Peyer's patch (tissue), 4 donors: ENCODE results near the gene TRIM54. TPM values are rescaled to one million over a fixed set of nuclear protein-coding genes. Genes with fewer than 3 reads are reported as not detected.

Experiments
- DNase-seq, 3 donors: peaks; one replicate each; pipeline ENCODE4 v3.0.0-alpha.2; 2017 to 2019
- H3K27ac ChIP-seq, 4 donors: fragments of 200-600 bp; sonication (generic); one replicate each; pipeline ENCODE4 v1.5.1; 2016 to 2019
- H3K27me3 ChIP-seq, 2 donors: fragments of 200-600 bp; sonication (generic); one replicate each; pipeline ENCODE4 v1.5.1; 2019
- H3K36me3 ChIP-seq, 3 donors: fragments of 200-600 bp; sonication (generic); one replicate each; pipeline ENCODE4 v1.5.1; 2016 to 2019
- H3K4me1 ChIP-seq, 4 donors: fragments of 200-600 bp; sonication (generic); one replicate each; pipeline ENCODE4 v1.5.1; 2016 to 2019
- H3K4me3 ChIP-seq, 4 donors: fragments of 200-600 bp; sonication (generic); 1 replicate in 3 of 4; 2 replicates in 1 of 4; pipeline ENCODE4 v1.5.1; 2016 to 2019; ENCODE audit warnings: mild to moderate bottlenecking in 1 of 4
- H3K9me3 ChIP-seq, 4 donors: fragments of 200-600 bp; sonication (generic); one replicate each; pipeline ENCODE4 v1.5.1; 2016 to 2019; ENCODE audit warnings: mild to moderate bottlenecking in 1 of 4
- POLR2A ChIP-seq, 2 donors: fragments of 450-650 bp; IDR thresholded peaks; one replicate each; pipeline ENCODE4 v1.5.1; 2017; ENCODE audit warnings: antibody characterized with exemption in 2 of 2, mild to moderate bottlenecking in 2 of 2, moderate library complexity in 2 of 2
- total RNA-seq, 4 donors: library from RNA; depleted of rRNA; stranded (reverse); fragments of >200 nt; gene quantifications; one replicate each; pipeline ENCODE4 v1.1.0, GENCODE V29; 2016
- TF ChIP-seq, protein P1 (sequence below), 6 experiments: fragments of 450-650 bp in 4 of 6; fragments of 200-600 bp in 2 of 6; sonication (generic) in 1 of 6; IDR thresholded peaks; one replicate each; pipeline ENCODE4 v1.5.1; 2017 to 2019; ENCODE audit warnings: antibody characterized with exemption in 6 of 6, mild to moderate bottlenecking in 3 of 6, moderate library complexity in 1 of 6

Gene TRIM54
- total RNA-seq, 4 donors from 2014 or later, result 0.54 TPM; not detected in 3

DNA sequence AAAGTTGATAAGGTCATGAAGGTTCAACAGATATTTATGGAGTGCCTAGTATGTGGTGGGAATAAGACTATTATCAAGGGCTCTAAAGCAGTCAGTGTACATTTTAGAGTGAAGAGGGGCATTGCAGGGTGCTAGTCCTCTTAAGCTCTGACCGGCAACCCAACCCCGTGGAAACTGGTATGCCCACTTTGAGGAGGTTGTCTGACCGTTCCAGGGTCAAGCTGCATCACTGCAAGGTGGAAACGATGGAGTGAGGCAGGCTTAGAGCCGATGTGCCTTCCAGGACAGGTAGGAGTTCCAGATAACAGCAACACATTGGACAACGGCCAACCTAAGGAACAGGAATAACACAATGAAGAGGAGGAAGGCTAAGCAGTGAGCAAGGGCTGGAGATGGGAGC lies 27.4 kb downstream of the TRIM54 start:
- DNase-seq, result no peak
- H3K4me3 ChIP-seq, result no peak overlapping the region
- H3K27me3 ChIP-seq, result peaks cover 0 to 25% of the 10 kb centered on the region in 2 donors
- H3K36me3 ChIP-seq, result peaks cover 0 to 7% (median 0%) of the 10 kb centered on the region in 3 donors
- no peak for TF ChIP-seq POLR2A (IDR thresholded peaks at IDR 0.05)
- TF ChIP-seq, protein P1, sequence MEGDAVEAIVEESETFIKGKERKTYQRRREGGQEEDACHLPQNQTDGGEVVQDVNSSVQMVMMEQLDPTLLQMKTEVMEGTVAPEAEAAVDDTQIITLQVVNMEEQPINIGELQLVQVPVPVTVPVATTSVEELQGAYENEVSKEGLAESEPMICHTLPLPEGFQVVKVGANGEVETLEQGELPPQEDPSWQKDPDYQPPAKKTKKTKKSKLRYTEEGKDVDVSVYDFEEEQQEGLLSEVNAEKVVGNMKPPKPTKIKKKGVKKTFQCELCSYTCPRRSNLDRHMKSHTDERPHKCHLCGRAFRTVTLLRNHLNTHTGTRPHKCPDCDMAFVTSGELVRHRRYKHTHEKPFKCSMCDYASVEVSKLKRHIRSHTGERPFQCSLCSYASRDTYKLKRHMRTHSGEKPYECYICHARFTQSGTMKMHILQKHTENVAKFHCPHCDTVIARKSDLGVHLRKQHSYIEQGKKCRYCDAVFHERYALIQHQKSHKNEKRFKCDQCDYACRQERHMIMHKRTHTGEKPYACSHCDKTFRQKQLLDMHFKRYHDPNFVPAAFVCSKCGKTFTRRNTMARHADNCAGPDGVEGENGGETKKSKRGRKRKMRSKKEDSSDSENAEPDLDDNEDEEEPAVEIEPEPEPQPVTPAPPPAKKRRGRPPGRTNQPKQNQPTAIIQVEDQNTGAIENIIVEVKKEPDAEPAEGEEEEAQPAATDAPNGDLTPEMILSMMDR (IDR thresholded peaks at IDR 0.05), result no peak
- no peak overlapping the region for H3K27ac ChIP-seq
- H3K4me1 ChIP-seq, result peaks cover 0 to 26% (median 9%) of the 10 kb centered on the region in 4 donors
- no peaks in the 10 kb centered on the region for H3K9me3 ChIP-seq

DNA sequence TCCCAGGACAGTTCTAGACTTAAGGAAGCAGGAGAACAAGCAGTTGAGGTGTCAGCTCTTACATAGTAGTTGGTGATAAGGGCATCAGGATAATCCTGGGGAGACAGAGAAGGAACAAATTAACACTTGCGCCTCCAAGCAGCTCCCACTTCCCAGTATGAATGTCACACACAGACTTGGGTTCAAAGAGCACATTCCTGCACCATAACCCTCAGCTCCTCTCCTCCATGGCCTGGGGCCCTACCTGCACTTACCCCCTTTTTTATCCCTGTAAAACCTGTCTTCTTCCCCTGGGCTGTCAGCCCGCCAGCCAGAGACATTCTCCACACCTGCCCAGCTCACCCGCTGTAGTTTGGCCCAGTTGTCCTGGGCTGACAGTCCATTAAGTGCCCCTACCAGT lies 29.9 kb downstream of the TRIM54 start:
- H3K27me3 ChIP-seq, result peaks cover 0 to 17% of the 10 kb centered on the region in 2 donors
- no peaks in the 10 kb centered on the region for H3K9me3 ChIP-seq
- no peak overlapping the region for H3K27ac ChIP-seq
- DNase-seq, result no peak
- peaks cover 0 to 14% (median 2%) of the 10 kb centered on the region in 4 donors for H3K4me1 ChIP-seq
- TF ChIP-seq, protein P1 (IDR thresholded peaks at IDR 0.05), result no peak
- no peak for TF ChIP-seq POLR2A (IDR thresholded peaks at IDR 0.05)
- H3K36me3 ChIP-seq, result peaks cover 0 to 7% (median 0%) of the 10 kb centered on the region in 3 donors
- H3K4me3 ChIP-seq, result no peak overlapping the region

DNA sequence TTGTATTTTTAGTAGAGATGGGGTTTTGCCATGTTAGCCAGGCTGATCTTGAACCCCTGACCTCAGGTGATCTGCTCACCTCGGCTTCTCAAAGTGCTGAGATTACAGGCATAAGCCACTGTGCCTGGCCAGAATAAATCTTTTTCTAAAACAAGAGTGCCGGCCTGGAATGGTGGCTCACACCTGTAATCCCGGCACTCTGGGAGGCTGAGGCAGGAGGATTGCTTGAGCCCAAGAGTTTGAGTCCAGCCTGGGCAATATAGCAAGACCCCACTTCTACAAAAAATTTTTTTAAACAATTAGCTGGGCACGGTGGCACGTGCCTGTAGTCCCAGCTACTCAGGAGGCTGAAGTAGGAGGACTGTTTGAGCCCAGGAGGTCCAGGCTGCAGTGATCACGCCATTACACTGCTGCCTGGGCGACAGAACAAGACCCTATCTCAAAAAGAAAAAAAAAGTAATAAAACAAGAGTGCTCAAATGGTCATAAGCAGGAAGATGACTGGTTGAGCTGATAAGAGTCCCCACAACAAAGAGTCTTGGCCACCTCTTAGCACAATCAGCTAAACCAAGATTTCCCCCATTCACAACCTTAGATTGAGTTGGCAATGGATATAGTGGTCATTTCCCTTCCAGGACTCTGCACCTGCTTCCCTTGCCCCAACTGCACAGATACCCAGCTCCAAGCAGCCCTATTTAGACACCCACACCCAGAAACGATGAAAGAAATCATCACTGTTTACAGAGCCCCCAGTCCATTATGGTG lies 31.8 kb downstream of the TRIM54 start:
- Histone ChIP-seq H3K27me3 (no peaks in the 10 kb centered on the region), H3K4me3 (no peak overlapping the region), H3K36me3 (peaks cover 0 to 7% (median 0%) of the 10 kb centered on the region in 3 donors), H3K27ac (no peak overlapping the region), H3K4me1 (no peaks in the 10 kb centered on the region), H3K9me3 (no peaks in the 10 kb centered on the region)
- DNase-seq, result no peak
- TF ChIP-seq POLR2A (IDR thresholded peaks at IDR 0.05), result no peak
- TF ChIP-seq, protein P1 (IDR thresholded peaks at IDR 0.05), result no peak

DNA sequence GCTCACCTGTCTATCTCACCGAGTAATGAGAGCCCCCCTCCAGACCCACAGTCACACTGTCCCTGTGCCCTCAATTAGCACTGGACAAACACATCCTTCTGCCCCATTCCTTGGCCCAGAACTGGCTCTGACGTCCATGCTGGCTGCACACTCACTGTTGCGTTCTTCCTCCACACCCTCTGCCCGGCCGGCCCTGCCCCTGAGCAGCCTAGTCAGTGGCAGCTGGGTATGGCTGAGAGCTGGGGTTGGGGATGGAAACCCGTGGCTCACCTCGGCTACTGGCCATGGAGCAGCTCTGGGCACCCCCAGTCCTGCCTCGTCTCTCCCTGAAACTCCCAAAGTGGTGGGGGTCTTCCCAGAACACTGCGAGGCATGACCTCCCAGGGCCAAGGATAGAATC lies 32.5 kb downstream of the TRIM54 start:
- no peak overlapping the region for H3K4me3 ChIP-seq
- no peaks in the 10 kb centered on the region for H3K4me1 ChIP-seq
- H3K9me3 ChIP-seq, result no peaks in the 10 kb centered on the region
- no peak overlapping the region for H3K27ac ChIP-seq
- peaks cover 0 to 2% (median 0%) of the 10 kb centered on the region in 3 donors for H3K36me3 ChIP-seq
- H3K27me3 ChIP-seq, result no peaks in the 10 kb centered on the region
- no peak for DNase-seq
- TF ChIP-seq, protein P1 (IDR thresholded peaks at IDR 0.05), result no peak
- no peak for TF ChIP-seq POLR2A (IDR thresholded peaks at IDR 0.05)

DNA sequence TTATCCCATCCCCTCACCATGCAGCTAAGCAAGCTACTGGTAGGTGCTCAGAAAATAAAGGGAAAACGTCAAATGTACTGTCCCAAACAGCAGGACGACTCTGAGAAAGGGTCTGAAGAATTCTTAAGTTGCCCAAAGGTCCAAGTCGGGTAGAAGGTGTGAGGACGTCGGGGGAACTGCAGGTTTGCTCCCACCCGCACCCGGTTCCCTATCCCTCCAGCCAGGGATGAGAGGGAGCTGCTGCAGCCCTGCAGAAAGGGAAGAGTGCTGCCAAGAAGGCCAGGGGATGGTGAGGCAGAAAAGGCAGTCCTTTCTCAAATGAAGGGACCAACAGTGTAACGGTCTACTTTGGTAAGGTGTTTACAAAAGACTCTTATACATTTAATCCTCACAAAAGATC lies 32.9 kb downstream of the TRIM54 start:
- TF ChIP-seq, protein P1 (IDR thresholded peaks at IDR 0.05), result no peak
- TF ChIP-seq POLR2A (IDR thresholded peaks at IDR 0.05), result no peak
- Histone ChIP-seq H3K9me3 (no peaks in the 10 kb centered on the region), H3K4me1 (no peaks in the 10 kb centered on the region), H3K36me3 (no peaks in the 10 kb centered on the region), H3K27ac (no peak overlapping the region), H3K4me3 (no peak overlapping the region), H3K27me3 (no peaks in the 10 kb centered on the region)
- no peak for DNase-seq
